NCI-H526 (cell line): ENCODE results near the gene GALR2.
"Not testable (repeated sequence)": the region's sequence is repeated elsewhere in the genome, so short reads cannot be mapped to it uniquely, and the experiment has no call there.

Experiments used
- DNase-seq, 2 experiments: peaks; one replicate each; lab custom pipeline; 2025; lab: John Stamatoyannopoulos, UW

GALR2 gene

DNA sequence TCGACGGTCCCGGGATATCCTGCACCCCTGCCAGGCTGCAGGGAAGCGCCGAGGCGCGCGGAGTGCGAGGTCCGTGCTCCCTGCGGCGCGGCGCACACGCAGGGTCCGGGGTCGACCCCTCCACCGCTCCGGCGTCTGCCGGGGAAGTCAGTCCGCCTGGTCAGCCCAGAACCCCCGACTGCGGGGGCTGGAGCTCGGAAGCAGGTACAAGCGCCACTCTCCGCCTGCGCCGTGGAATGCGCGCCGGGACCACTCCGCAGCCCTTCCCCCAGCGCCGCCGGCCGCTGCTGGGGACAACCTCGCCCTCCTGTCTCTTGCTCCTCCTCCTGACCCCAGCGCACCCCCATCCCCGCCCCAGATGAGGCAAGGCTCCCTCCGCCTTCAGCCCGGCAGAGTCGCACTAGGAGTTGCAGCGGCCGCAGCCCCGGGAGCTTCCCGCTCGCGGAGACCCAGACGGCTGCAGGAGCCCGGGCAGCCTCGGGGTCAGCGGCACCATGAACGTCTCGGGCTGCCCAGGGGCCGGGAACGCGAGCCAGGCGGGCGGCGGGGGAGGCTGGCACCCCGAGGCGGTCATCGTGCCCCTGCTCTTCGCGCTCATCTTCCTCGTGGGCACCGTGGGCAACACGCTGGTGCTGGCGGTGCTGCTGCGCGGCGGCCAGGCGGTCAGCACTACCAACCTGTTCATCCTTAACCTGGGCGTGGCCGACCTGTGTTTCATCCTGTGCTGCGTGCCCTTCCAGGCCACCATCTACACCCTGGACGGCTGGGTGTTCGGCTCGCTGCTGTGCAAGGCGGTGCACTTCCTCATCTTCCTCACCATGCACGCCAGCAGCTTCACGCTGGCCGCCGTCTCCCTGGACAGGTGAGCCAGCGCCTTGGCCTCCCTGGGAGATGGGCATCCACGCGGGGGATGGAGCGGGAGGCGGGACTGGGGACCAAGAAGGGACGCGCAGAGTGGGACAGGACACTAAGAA lies at the start of gene GALR2:
Gene GALR2, plus strand, starts transcription at position 392 of the 974 bp plus-strand sequence. Its CDS starts 103 bp downstream, at position 495.
- DNase-seq = peak in 1 of 2 experiments; percentile 24

DNA sequence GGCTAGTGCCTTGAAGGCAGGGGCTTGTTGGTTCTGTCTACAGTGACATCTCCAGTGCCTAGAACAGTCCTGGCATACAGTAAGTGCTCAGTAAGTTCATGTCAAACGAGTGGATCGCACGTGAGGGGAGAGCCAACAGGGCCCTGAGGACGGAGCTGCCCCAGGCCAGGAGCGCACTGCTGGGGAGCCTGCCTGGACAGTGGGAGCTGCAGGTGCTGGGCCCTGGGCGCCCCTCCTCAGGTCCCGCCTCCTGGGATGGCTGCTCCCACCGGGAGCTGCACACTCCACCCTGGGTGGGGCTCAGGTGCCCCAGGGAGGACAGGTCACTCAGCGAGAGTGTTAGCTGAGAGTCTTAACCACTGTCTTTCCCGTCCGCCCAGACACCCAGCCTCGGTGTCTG lies 49.3 kb upstream of the GALR2 start:
- no peak for DNase-seq

- DNase-seq = peak; percentile 15 to 69
These were observed 47.8 kb upstream of the GALR2 start for GRCh38 chr17:76026714-76027158.

- DNase-seq = peak; percentile 78 to 93
These were observed 47.3 kb upstream of the GALR2 start, which contains the start of gene EVPL for GRCh38 chr17:76027159-76027839. TSS of gene EVPL (minus strand) at chr17:76027306. CDS start at chr17:76027198, 108 bp downstream.

DNA sequence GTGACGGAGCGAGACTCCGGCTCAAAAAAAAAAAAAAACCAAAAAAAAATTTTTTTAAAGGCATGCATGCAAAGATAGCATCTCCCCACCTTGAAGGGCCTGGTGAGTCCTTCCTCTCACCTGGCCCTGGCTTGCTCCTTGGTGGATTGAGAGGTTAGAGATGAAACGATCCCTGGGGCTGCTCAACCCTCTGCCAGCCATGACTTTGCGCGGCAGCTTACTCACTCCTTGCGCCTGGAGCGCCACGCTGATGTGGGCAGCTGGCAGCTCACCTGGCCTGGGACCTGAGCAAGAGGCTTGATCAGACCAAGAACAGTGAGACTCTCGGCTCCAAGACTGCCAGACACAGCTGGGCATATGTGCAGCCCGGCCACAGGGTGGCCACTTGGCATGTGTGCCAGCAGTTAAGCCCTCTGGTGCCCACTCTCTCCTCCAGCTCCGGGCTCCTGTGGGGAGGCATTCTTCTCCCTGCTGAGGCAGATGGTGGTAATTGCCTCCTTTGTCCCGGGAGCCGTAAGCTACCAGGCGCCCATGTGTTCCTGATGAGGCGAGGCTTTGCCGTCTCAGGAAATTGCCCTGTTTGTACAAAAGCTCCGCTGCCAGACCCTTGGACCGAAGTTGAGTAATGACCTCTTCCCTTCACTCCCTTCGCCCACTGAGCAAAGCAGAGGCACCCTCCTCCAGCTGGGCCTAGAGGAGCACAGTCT lies 42.4 kb upstream of the GALR2 start:
- no peak for DNase-seq

GRCh38 chr17:76032780-76033108 lies 41.8 kb upstream of the GALR2 start:
- no peak for DNase-seq

- DNase-seq = no peak
These were observed 41.4 kb upstream of the GALR2 start for GRCh38 chr17:76033139-76033538.

DNA sequence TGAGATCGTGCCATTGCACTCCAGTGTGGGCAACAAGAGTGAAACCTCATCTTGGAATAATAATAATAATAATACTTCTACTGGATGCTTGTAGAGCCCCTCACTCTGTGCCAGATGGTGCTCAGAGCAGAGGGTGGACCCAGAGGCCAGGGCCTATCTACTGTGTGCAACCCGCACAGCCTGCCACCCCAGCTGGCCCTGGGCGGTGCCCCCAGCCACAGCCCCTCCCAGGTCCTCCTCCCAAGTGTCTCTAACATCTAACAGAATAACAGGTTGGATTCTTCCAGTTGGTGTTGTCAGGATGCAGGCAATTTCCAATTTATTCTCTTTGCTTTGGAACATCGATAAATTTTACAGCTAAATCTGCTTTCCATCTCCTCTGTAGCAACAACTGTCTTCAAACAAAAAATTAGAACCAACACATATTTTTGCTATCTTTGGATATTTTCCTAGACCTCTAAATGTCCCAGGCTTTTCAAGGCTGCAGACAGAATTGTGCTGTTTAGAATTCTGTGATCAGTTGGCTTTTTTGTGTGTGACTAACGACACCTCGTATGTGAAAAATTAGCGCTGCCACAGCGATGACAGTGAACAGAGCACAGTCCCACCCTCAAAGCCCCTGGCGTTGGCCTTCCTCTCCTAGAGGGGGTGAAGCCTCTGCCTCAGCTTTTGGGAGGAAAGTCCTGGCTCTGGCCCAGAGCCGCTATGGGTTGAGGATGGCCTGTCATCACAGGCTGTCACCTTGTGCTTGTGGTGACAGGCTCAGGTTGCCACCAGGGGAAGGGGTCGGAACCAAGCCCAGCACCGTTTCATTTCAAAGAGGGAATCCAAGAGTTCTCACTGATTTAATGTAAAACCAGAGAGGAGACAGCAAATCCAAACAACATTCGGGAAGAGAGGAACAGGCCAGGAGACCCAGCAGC lies 39.9 kb upstream of the GALR2 start:
- DNase-seq = no peak

DNA sequence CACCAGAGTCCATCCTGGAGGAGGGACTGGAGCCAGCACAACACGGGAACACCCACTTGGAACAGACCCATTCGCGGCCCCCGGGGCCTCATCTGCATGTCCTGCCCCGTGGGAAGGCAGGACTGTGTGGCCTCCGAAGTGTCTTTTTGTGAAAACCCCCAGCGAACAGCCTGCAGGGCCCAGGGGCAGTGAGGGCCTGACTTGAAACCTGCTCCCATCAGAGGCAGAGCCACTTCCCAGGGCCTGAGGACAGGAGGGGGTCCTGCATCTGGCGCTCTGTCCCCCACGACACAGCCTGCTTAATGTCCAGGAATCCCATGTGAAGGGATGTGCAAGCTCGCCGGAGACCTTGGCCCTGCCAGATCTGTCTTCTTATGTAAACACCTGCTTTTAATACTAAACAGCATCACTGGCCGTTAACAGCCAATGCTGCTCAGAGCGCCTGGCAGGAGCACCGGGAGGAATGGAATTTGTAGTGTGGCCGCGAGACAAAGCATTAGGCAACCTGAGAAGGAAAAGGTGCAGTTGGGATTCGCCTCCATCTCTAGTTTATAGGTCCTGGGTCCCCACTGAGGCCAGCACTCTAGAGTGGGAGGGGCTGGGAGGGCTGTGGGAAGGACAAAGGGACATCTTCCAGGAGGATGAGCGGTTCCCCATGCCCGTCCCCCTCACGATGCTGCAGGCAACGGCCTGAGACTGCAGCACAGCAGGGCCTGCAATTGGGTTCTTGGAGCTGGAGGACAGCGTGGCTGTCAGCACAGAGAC lies 37.9 kb upstream of the GALR2 start:
- DNase-seq = peak; percentile 73 to 87

GRCh38 chr17:76038050-76038449 lies 36.5 kb upstream of the GALR2 start:
- no peak for DNase-seq

DNA sequence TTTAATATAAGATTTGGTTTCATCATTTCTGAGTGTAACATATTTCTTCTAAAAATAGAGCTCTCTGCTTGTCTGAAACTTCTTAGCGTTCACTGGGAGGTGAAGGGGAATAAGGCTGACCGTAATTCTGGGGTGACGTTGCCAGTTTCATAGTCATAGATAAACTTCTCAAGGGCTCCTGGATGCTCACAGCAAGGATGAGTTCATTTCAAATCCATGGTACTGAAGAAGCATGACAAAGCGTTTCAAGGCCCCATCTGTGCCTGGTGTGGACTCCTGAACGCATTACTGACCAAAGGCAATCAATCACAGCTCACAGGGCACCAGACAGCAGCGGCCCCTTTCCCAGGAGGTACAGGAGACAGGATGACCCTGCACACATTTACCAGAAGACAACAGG lies 35.5 kb upstream of the GALR2 start:
- no peak for DNase-seq

DNA sequence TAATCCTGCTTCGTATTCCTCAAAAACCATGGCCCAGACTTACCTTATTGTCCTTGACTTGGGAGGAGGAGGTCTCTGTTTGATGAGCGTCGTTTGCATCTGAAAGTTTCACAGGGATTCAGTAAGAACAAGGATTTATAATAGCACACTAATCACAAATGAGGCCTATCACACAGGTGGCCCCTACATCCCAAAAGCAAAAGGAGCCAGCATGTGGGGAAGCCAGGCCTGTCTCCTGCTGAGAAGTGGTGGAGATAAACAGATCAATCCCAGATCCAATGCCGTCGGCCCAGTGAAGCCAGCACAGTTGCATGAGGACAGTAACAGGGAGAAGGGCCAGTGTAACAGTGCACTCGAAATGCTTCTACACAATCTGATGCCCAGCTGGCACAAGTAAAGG lies 34.2 kb upstream of the GALR2 start:
- DNase-seq = no peak

DNA sequence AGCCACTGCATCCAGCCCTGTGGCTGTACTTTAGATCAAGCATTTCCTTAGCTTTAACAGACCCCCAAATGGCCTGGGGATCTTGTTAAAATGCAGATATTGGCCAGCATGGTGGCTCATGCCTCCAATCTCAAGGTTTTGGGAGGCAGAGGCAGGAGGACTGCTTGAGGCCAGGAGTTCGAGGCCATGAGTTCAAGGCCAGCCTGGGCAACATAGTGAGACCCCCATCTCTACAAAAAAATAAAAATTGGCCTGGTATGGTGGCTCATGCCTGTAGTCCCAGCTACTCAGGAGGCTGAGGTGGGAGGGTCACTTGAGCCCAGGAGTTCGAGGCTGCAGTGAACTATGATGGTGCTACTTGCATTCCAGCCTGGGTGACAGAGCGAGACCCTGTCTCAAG lies 31.7 kb upstream of the GALR2 start:
- DNase-seq = not testable (repeated sequence)

DNA sequence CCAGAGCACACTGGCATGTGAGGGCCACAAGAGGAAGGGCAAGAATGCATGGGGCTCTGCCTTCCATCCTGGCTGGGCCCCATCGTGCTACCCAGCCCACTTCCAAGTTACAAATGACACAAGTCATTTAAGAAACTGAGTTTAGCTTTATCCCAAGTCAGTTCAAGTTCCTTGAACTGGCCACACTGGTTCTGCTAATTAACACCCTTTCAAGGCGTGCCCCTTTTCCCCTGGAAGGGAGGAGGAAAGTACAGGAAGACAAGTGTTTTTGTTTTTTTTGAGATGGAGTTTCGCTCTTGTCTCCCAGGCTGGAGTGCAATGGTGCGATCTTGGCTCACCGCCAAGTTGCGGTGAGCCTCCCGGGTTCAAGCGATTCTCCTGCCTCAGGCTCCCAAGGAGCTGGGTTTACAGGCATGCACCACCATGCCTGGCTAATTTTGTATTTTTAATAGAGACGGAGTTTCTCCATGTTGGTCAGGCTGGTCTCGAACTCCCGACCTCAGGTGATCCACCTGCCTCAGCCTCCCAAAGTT lies 30.0 kb upstream of the GALR2 start:
- not testable (repeated sequence) for DNase-seq

- DNase-seq = no peak
These were observed 28.5 kb upstream of the GALR2 start for GRCh38 chr17:76046064-76046463.

DNA sequence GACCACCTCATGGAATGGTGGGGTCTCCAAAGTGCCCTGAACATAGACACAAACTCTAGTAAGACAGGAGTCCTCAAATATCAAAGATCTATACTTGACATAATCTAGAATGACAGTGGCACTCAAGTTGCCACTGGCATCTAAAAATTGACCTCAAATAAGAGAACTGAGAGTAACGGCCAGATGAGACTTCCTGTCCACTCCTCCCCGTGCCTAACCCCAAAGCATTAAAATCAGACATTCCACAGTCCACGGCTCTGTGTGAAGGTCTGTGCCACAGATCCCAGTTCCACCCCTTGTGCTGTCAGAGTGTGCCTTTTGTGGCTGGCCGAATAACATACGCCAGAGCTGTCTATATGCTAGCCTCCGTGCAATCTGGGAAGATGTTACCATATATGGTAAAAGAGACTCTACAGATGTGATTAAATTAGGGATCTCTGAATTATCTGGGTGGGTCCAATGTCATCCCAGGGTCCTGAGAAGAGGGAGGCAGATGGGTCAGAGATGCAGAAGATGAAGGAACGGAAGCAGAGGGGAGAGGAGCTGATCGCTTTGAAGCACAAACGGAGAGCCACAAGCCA lies 26.5 kb upstream of the GALR2 start:
- DNase-seq = no peak

GRCh38 chr17:76048711-76049110 lies 25.9 kb upstream of the GALR2 start:
- no peak for DNase-seq

DNA sequence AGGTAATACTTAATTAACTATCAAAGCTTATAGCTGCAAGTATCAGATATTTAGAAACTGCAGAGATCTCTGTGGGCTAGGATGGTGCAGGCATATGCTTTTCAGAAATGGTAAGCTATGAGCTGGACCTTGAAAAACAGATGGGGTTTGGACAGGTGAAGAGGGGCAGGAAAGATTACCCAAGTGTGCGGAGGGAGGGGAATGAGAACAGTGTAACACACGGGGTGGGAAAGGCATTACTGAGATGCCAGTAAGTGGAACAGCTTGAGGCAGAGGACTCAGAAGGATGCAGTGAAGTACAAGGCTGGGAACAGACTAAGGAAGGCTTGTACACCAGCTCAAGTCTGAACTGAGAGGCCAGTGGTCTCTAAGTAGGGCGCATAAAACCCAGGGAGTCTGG lies 25.3 kb upstream of the GALR2 start:
- DNase-seq = no peak

- no peak for DNase-seq
These were observed 24.6 kb upstream of the GALR2 start for GRCh38 chr17:76049836-76050537.
